G401 (cell line): ENCODE data around the gene TEP1. TPM values are rescaled to one million over a fixed set of nuclear protein-coding genes. Genes with fewer than 3 reads are reported as not detected.

Experiments used
- total RNA-seq: library from RNA; depleted of rRNA; stranded (reverse); fragments of >200 nt; shearing (Covaris generic); gene quantifications from 2 replicates; pipeline ENCODE4 v1.2.3, GENCODE V29; 2014; rRNA removed

Gene TEP1
- total RNA-seq, 1 experiment from 2014 or later = 9.3 TPM

Other genes starting within 250 kb of the TEP1 start
- gene OR11G2, start 222.6 kb downstream of the TEP1 start, total RNA-seq = not detected in 2 replicates
- not detected in 2 replicates for gene OR11H6, start 189.8 kb downstream of the TEP1 start, total RNA-seq
- not detected in 2 replicates for gene OR11H7, start 184.5 kb downstream of the TEP1 start, total RNA-seq
- gene OR11H4, start 174.2 kb downstream of the TEP1 start, total RNA-seq = not detected in 2 replicates
- gene TTC5, start 107.5 kb downstream of the TEP1 start, total RNA-seq = 17.0 and 27.0 TPM in 2 replicates
- 122 and 178 TPM in 2 replicates for gene CCNB1IP1, start 80.2 kb downstream of the TEP1 start, total RNA-seq
- 12.9 and 17.7 TPM in 2 replicates for gene PARP2, start 69.9 kb downstream of the TEP1 start, total RNA-seq
- not detected in 2 replicates for gene KLHL33, start 22.7 kb upstream of the TEP1 start, total RNA-seq
- 46.3 and 60.7 TPM in 2 replicates for gene OSGEP, start 41.3 kb upstream of the TEP1 start, total RNA-seq
- gene APEX1, start 41.7 kb upstream of the TEP1 start, total RNA-seq = 234 and 289 TPM in 2 replicates
- 37.8 and 40.4 TPM in 2 replicates for gene PIP4P1, start 47.9 kb upstream of the TEP1 start, total RNA-seq
- gene PNP, start 55.9 kb upstream of the TEP1 start, total RNA-seq = 131 and 135 TPM in 2 replicates
- gene RNASE10, start 92.0 kb upstream of the TEP1 start, total RNA-seq = not detected in 2 replicates
- gene RNASE9, start 147.5 kb upstream of the TEP1 start, total RNA-seq = not detected in 2 replicates
- gene RNASE11, start 174.5 kb upstream of the TEP1 start, total RNA-seq = not detected in 2 replicates
- not detected in 2 replicates for gene RNASE12, start 177.9 kb upstream of the TEP1 start, total RNA-seq
- not detected in 2 replicates for gene OR6S1, start 228.2 kb upstream of the TEP1 start, total RNA-seq